ENCODE data around the gene TACR2. TPM values are rescaled to one million over a fixed set of nuclear protein-coding genes. Genes with fewer than 3 reads are reported as not detected.

The TACR2 gene
- polyA plus RNA-seq, 4 donors: 0.16 to 0.36 (median 0.23) TPM

DNA sequence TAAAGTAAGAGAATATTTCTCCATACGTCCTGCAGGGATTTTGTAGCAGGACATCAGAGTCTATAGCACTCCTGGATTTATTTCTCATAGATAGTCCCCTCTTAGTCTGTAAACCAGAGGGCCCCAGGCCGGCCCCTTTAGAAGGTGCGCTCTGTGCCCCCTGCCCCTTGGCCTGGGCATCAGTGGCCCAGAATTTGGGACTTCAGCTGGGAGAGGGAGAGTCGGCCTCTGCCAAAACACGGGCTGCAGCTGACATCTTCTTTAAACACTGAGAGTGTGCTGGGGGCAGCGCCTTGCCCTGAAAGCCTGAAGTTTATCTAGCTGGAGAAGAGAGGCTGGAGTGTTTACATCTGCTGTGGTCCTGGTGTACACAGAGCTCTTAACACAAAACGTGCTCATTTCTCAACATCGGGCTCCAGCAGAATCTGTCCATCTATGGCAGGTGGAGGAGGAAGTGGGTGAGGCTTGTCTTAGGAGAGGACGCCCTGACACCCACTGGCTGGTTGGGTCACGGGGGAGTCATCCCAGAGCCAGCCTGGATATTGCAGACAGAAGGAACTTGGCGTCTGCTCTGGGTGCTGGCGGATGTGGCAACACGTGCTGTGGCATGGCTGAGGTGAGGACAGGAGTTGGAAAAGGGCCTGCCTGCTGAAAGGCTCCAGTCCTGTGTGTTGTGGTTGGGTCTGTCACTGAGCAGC, 5.0 kb upstream of the TACR2 start:
- no peak for DNase-seq (ENCODE audit: low read depth in 4 of 4, low spot score in 2 of 4)

GRCh38 chr10:69419744-69420126, 3.0 kb upstream of the TACR2 start:
- no peak for DNase-seq (ENCODE audit: low read depth in 4 of 4, low spot score in 2 of 4)

- no peak for DNase-seq (ENCODE audit: low read depth in 4 of 4, low spot score in 2 of 4)
Observed at GRCh38 chr10:69419096-69419743, 2.5 kb upstream of the TACR2 start.

GRCh38 chr10:69418052-69418752, 1.5 kb upstream of the TACR2 start:
- no peak for DNase-seq (ENCODE audit: low read depth in 4 of 4, low spot score in 2 of 4)

- no peak for DNase-seq (ENCODE audit: low read depth in 4 of 4, low spot score in 2 of 4)
Observed at GRCh38 chr10:69417542-69417941, 824 bp upstream of the TACR2 start.

GRCh38 chr10:69415951-69416350, 767 bp downstream of the TACR2 start:
- DNase-seq (ENCODE audit: low read depth in 4 of 4, low spot score in 2 of 4): no peak

DNA sequence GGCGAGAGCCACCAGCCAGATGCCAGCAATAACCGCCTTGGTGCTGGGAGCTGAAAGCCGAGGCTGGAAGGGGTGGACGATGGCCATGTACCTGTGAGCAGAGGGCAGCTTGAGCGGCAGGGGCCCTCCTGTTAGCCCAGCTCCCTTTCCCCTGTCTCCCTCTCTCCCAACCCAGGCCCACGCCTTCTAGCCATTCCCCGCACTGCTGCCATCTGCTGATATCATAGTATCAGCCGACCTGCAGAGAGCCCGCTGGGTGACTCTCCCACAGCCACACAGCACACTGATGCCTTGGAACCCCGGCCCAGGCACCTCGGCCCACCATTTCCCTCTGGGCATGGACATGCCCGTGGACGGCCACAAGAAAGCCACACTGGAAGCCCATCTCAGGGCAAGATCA, 1.7 kb downstream of the TACR2 start:
- no peak for DNase-seq (ENCODE audit: low read depth in 4 of 4, low spot score in 2 of 4)

DNA sequence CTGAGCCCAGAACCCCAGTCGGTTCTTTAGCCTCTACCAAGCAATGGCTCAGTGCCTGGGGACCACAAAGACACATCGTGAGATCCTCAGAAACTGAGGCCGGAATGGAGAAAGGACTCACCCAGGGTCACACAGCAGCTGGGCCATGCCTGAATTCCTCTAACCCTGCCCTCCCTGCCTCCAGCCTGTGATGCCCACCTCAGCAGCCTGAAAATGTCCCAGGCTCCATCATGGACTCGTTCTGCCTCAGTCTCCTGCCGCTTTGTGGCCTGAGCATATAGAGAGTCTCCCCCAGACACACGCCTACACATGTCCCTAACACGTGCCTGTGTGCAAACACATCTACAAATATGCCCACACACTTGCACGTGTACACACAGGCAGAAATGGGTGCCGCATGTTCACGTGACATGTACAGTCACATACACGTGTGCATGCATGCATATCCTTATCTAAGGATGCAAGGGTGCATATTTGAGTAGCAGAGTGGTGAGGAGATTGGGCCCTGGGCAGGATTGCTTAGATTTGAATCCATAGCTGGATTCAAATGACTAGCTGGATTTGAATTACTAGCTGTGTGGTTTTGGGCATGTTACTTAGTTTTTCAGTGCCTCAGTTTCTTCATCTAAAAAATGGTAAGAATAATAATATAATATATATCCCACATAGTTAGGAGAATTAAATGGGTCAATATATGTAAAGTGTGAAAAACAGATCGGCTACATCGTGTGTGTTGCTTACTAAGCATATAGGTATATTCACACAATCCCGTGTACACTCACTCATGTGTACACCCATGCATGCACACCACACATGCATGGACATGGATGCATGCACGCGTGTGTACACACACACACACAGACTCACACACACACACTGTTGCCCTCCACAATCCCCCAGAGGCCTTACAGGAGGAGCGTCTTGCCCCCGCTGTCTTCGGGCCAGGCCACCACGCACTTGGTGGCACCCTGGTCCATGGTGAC, 2.4 kb downstream of the TACR2 start:
- DNase-seq (ENCODE audit: low read depth in 4 of 4, low spot score in 2 of 4): no peak

DNA sequence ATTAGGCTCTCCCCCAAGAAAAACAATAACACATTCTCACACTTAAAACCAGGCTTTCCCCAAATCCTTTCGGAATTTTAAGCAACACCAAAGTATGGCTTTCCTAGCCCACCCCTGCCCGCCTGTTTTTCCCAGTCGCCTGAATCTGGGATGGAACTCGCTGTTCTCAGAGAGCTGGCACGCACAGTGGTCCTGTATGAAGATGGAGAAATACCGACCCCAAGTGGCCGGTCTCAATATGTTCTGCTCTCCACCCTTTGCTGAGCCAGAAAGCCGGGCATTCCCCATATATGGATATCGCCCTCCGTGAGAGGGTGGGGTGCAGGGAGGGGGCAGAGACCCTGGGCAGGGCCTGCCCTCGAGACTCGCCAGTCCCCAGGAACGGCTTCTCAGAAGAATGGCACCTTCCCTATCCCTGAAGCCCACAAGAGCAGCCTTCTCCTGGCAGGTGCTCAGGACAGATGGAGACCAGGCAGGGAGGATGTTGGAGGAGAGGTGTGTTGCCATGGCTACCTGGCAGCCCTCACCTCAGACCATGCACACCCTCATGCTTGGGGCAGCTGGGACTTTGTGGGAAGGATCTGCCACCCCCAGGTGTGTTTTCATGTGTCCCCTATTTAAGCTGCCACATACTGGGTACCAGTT, 3.4 kb downstream of the TACR2 start:
- no peak for DNase-seq (ENCODE audit: low read depth in 4 of 4, low spot score in 2 of 4)

DNA sequence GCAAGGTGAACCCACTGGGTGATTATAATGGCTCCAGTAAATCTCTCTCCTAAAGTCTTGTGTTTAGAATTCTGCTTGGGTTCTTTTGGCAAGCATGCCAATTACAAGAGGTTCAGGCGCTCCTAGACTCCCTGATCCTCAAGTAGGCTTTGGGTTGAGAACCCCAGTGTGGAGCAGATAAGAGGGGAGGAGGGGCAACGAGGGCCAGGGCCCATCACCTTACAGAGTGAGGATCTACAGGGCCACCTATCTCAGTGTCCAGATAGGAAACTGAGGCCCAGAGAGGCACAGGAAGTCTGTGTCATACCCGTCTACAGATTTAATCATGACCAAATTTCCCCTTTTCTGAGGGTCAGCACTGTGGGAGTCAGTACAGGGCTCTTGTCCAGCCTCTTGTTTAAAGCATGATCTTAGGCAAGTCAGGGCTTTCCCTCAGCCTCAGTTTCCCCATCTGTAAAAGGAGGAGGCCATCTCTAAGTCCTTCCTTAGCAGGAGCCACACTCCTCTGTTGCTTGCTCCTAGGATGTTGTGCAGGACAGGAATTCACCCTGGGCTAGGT, 4.4 kb downstream of the TACR2 start:
- DNase-seq (ENCODE audit: low read depth in 4 of 4, low spot score in 2 of 4): no peak

DNA sequence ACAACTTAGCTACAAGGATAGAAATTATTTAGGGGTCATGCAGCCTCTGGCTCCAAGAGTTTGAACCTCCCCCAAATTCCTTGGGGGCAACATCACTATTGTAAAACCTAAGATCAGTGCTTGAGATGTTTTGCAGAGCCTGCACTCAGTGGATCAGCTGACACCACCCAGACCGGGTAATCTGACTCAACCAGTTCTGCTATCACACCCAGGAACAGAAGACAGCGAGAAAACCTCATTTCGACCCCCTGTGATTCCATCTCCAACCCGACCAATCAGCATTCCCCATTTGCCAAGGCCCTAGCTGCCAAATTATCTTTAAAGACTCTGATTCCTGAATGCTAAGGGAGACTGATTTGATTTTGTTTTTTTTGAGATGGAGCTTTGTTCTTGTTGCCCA, 5.2 kb downstream of the TACR2 start:
- no peak for DNase-seq (ENCODE audit: low read depth in 4 of 4, low spot score in 2 of 4)

GRCh38 chr10:69410487-69410886, 6.2 kb downstream of the TACR2 start:
- DNase-seq (ENCODE audit: low read depth in 4 of 4, low spot score in 2 of 4): no peak

DNA sequence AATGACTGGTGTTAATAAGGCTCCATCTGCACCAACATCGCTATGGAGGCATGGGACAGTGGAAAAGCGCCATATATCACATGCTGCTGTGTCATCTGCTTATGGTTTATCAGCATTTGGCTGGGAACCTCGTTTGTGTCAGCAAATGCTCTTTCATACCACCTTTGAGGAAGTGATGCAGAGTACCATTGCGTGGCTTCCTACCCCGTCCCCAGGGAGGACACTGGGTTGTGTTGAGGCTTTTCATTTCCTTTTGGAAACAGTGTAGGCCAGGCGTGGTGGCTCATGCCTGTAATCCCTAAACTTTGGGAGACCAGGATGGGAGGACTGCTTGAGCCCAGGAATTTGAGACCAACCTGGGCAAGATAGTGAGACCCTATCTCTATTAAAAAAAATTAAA, 6.8 kb downstream of the TACR2 start:
- no peak for DNase-seq (ENCODE audit: low read depth in 4 of 4, low spot score in 2 of 4)

DNA sequence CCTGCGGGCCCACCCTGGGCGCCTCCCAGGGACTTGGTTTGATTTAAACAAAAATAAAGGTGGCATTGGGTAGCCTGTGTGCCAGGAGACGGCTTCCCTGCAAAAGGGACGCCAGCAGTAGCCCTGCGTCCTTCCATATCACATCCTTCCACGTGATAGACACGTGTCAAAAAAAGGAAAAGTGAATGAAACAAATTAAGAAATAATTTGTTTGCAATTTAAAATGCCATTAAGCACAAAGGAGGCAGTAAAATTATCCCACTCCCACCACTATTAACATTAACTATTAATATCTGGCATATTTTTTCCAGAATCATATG, 7.6 kb downstream of the TACR2 start:
- no peak for DNase-seq (ENCODE audit: low read depth in 4 of 4, low spot score in 2 of 4)

GRCh38 chr10:69408318-69409175, 8.2 kb downstream of the TACR2 start:
- peak in 3 of 4 donors; percentile 79 to 85 (median 81) for DNase-seq (ENCODE audit: low read depth in 4 of 4, low spot score in 2 of 4)

DNA sequence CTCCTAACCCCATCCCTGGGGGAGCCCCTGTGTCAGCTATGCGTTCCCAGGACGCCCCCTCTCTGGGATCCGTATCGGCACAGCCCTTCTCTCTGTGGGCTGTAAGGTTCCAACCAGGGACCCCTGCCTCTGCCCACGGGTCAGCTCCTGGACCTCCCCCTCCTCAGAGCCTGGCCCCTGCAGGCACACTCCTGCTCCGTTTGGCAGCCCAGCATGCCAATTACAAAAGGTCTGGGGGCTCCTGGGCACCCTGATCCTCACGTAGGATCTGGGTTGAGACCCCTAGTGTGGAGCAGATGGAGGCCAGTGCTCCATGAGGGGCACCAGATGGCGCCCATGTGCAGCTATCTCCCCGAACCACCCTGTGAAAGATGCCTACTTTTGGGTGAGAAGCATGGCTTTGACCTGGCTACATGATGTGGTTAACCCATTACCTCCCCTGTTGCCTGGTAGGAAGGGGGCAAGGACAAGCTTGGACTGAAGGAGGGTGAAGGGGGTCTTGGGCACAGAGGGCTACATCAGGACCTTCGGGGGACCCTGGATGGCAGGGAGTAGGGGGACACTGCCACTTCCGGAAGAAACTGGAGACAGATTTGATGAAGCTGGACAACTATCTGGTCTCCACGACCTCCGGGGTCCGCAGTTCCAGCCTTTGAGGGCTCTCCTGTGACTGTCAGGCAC, 9.0 kb downstream of the TACR2 start:
- no peak for DNase-seq (ENCODE audit: low read depth in 4 of 4, low spot score in 2 of 4)

GRCh38 chr10:69406816-69407580, 9.7 kb downstream of the TACR2 start:
- DNase-seq (ENCODE audit: low read depth in 4 of 4, low spot score in 2 of 4): no peak

GRCh38 chr10:69406302-69406811, 10.4 kb downstream of the TACR2 start:
- DNase-seq (ENCODE audit: low read depth in 4 of 4, low spot score in 2 of 4): no peak

Measured in left renal cortex interstitium (tissue), 4 donors.